Prostate gland (tissue), 2 donors: Measurements from ENCODE around the gene SCAI.

Experiments used
- CTCF ChIP-seq, 4 experiments: fragments of 200-600 bp in 2 of 4; fragments of 450-650 bp in 2 of 4; sonication (generic) in 2 of 4; IDR thresholded peaks; 1 replicate in 3 of 4; 2 replicates in 1 of 4; pipeline ENCODE4 v1.5.1; 2016 to 2019; ENCODE audit warnings: antibody characterized with exemption in 4 of 4, mild to moderate bottlenecking in 2 of 4, moderate library complexity in 2 of 4
- POLR2A ChIP-seq: fragments of 450-650 bp; IDR thresholded peaks from one replicate; pipeline ENCODE4 v1.6.1; 2016; ENCODE audit warnings: antibody characterized with exemption, mild to moderate bottlenecking
- POLR2AphosphoS5 ChIP-seq: sonication (generic); formaldehyde crosslinking; IDR thresholded peaks from one replicate; pipeline ENCODE4 v1.6.1; 2017; ENCODE audit warnings: antibody characterized with exemption

GRCh38 chr9:124913378-124913777, 229.9 kb downstream of the SCAI start:
- no peak for TF ChIP-seq CTCF (IDR thresholded peaks at IDR 0.05)
- no peak for TF ChIP-seq POLR2A
- TF ChIP-seq POLR2AphosphoS5 = no peak
